Urothelium cell line (cell line): ENCODE measurements around the gene IGSF3.
A peak's percentile ranks its signal among the peaks of the same experiment; 100 is the strongest.

ENCODE experiments used
- DNase-seq: peaks from one replicate; pipeline ENCODE4 v3.0.0; 2011; ENCODE audit warnings: low spot score, mixed read lengths
- FAIRE-seq: peaks from 2 replicates; lab custom pipeline; 2011; peaks lifted over from hg19 to GRCh38; lab: Jason Lieb, UNC

Gene IGSF3

DNA sequence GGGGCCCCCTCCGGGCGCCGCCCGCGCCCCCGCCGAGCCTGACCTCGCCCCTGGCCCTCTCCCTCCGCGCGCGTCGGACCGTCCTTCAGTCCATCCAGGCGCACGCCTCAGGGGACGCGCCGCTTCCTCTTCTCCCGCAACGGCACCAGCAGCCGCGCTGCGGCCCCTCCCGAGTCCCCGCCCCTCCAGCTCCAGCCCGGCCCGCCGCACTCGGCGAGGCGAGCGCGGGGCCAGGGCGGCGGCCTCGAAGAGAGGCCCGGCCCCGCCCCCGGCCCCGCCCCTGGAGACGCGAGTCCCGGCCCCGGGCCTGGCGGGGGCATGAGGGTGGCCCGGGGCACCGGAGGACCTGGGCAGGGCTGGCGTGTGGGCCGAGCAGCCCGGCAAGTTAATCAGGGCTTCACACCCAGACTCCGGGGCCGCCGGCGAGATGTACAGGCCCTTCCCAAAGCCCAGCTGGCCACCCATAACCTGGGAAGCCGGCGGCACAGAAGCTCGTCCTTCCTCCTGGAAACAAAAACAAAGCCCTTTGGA, at the start of gene IGSF3:
TSS of gene IGSF3 (minus strand) at position 159 of the 531 bp plus-strand sequence. CDS start 1,407 bp downstream, outside the sequence.
- FAIRE-seq = peak; percentile 9

DNA sequence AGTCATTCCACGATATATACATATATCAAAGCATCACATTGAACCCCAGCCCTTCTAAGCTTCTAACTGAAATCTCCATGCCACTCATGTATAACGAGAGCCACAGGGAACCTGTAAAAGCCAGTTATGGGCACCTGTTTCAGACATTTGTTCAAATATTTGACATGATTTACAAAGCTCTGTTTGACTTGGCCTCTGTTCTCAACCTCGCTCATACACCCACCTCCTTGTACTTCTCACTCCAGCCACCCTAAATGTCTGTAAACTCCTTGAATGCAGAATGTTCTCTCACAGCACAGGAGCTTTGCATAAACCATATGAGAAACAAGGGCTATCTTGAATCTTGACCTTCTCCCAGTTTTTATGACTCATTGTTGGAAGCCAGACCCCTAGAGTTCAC, 49.8 kb upstream of the IGSF3 start:
- FAIRE-seq = no peak
- DNase-seq = no peak

More for the DNA sequence above, at the start of gene IGSF3:
- peak; percentile 88 for DNase-seq

DNA sequence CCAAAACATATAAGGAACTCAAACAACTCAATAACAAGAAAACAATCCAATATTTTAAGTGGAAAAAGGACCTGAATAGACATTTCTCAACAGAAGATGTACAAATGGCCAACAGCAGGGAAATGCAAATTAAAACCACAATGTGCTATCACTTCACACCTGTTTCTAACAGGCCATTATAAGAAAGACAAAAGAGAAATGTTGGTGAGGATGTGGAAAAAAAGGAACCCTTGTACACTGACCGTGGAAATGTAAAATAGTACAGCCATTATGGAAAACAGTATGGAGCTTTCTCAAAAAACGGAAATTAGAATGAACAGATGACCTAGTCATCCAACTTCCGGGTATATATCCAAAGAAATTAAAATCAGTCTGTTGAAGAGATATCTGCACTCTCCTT, 48.9 kb upstream of the IGSF3 start:
- DNase-seq (no peak), FAIRE-seq (no peak)

DNA sequence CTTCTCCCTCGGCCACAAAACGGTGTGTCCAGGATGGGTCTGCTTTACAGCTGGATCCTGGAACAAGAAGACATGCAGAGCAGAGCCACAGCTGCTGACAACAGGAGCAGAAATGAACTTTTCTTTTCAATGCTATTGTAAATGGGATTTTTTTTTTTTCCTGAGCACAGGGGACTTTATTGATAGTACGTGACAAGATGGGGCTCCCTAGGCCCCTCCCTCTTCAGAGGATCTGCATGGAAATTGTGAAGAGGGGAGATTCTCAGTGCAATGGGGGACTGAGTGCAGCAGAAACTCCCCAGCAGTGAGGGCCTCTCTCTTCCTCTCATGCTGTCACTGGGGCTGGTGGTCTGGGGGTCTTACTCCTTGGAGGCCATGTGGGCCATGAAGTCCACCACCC, 45.9 kb upstream of the IGSF3 start:
- DNase-seq = no peak
- no peak for FAIRE-seq

- DNase-seq (no peak), FAIRE-seq (no peak)
Measured at GRCh38 chr1:116712510-116712909, 45.0 kb upstream of the IGSF3 start.

- no peak for FAIRE-seq
- DNase-seq = no peak
Measured at GRCh38 chr1:116711263-116711840, 43.8 kb upstream of the IGSF3 start.

- DNase-seq = no peak
- no peak for FAIRE-seq
Measured at GRCh38 chr1:116710420-116711262, 43.1 kb upstream of the IGSF3 start.

DNA sequence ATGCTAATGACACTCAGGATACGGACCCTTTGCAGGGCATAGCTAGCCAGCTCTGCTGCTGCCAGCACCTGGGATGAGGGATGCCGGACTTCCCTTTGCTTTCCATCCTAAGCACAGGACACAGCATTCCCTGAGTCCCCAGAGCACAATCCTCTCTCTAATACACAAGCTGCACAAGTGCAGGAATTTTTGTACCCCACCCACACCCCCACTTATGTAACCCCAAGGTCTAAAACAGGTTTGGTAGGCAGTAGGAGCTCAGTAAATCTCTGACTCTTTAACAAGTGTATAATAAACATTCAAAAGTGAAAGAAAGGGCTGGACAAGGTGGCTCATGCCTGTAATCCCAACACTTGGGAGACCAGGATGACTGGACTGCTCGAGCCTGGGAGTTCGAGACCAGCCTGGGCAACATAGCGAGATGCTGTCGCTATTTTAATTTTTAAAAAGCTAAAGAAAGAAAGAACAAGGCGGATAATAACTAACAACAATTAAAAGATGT, 42.2 kb upstream of the IGSF3 start:
- DNase-seq (no peak), FAIRE-seq (no peak)

- no peak for DNase-seq
- no peak for FAIRE-seq
Measured at GRCh38 chr1:116708255-116708900, 40.8 kb upstream of the IGSF3 start.

- no peak for FAIRE-seq
Measured at GRCh38 chr1:116706841-116707240, 39.3 kb upstream of the IGSF3 start.

GRCh38 chr1:116706123-116706522, 38.6 kb upstream of the IGSF3 start:
- FAIRE-seq (no peak), DNase-seq (no peak)

More at GRCh38 chr1:116706841-116707240, 39.3 kb upstream of the IGSF3 start:
- no peak for DNase-seq

- DNase-seq = no peak
Measured at GRCh38 chr1:116704278-116704677, 36.7 kb upstream of the IGSF3 start.

DNA sequence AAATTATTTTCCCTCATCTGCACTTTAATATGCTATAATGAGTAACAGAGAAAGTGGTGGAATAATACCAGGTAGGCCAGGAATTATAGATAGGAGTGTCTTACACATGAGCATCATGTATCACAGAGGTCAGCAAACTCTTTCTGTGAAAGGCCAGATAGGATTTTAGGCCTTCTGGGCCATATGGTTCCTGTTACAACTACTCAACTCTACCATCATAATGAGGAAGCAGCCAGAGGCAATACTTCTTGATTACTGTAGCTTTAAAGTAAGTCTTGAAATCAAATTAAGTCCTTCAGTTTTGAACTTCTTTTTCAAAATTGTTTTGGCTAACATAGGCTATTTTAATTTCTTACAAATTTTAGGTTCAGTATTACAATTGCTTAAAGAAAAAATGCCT, 32.1 kb upstream of the IGSF3 start:
- FAIRE-seq (no peak), DNase-seq (no peak)

More at GRCh38 chr1:116704278-116704677, 36.7 kb upstream of the IGSF3 start:
- no peak for FAIRE-seq

DNA sequence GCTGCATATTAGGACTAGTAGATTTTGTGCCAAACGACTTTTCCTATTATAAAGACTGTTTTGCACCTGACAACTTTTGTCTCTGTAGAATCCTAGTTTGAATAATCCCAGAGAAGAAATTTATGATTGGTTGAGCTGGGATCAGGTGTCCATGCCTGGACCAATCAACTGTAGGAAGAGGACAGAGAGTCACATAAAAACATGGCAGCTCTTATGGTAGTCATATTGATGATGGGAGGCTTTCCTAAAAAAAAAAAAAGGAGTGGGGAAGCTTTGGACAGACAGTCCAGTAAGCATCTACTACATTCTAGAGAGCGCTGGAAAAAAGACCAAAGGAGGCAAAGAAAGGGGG, 30.7 kb upstream of the IGSF3 start:
- DNase-seq (no peak), FAIRE-seq (no peak)

GRCh38 chr1:116697548-116698243, 30.2 kb upstream of the IGSF3 start:
- DNase-seq (no peak), FAIRE-seq (no peak)

GRCh38 chr1:116694524-116694923, 27.0 kb upstream of the IGSF3 start:
- FAIRE-seq (no peak), DNase-seq (no peak)

DNA sequence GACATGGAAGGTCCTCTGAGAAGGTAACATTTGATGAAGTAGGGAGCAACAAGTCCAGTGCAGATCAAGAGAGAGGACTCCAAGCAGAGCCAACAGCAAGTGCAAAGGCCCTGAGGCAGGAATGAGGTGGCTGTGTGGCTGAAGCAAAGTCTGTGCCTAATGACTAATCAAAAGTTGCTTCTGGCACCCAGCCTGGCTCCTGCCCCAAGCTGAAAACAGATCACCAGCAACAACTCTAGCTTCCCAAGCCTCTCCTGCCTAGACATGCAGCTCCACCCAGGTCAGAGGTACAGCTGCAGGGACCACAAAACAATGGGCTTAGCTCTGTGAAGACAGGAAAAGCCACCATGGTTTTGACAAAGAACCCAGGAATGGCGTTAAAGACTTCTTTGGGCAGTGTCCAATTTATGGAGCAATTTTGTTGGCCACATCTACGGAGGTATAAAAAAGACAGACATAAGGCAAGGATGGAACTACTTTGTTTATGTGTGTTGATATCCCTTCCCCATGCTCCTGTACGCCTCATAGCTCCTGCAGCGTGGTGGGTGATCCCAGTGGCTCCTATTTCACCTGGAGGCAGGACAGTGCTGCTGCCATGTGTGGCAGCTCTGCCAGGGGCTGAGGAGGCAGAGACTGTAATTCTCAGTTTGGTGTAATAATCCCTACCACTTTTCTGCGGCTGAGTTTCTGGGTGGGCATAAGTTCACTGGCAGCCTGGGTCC, 26.4 kb upstream of the IGSF3 start:
- FAIRE-seq (no peak), DNase-seq (no peak)

DNA sequence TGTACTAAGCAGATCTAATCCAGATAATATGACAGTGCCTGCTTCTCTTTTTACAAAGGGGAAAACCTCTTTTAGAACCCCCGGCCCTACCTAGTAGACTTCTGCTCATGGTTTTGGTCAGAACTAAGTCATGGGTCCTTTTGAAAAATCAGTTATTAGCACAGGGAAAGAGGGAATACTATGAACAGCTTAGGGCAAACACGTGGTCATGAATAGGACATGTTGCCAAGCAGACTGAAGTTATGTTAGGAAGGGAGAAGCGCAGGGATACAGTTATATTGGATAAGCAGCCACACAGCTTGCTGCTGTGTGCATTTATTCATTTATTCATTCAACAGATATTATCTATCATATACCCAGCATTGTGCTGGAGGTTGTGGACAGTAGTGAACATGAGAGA, 25.3 kb upstream of the IGSF3 start:
- FAIRE-seq = no peak

GRCh38 chr1:116690849-116691406, 23.4 kb upstream of the IGSF3 start:
- no peak for FAIRE-seq
- no peak for DNase-seq

More for the DNA sequence above, 25.3 kb upstream of the IGSF3 start:
- DNase-seq = no peak

GRCh38 chr1:116690396-116690848, 22.9 kb upstream of the IGSF3 start:
- DNase-seq (no peak), FAIRE-seq (no peak)
